HG03378 (cell line): ENCODE measurements around the gene TOB2.
"Not testable (repeated sequence)": the region's sequence is repeated elsewhere in the genome, so short reads cannot be mapped to it uniquely, and the experiment has no call there.

Experiments used
- ATAC-seq: cut with Tn5 transposase; IDR thresholded peaks from one replicate; pipeline ENCODE4 v1.9.1; 2021; ENCODE audit warnings: mild to moderate bottlenecking, moderate library complexity; ENCODE audit not compliant: unreplicated experiment

TOB2 gene

GRCh38 chr22:41468381-41469217 is 22.0 kb upstream of the TOB2 start, which contains the start of the genes ACO2 and PHF5A:
TSS of gene ACO2 (plus strand) at chr22:41469117. CDS start at chr22:41469147, 30 bp downstream.
TSS of gene PHF5A (minus strand) at chr22:41468692. CDS start at chr22:41468653, 39 bp downstream.
- peak; percentile 79 for ATAC-seq

- ATAC-seq = no peak
Measured at GRCh38 chr22:41461901-41462300, 15.3 kb upstream of the TOB2 start.

GRCh38 chr22:41460071-41460470 is 13.5 kb upstream of the TOB2 start:
- ATAC-seq = not testable (repeated sequence)

- no peak for ATAC-seq
Measured at GRCh38 chr22:41459431-41459830, 12.8 kb upstream of the TOB2 start.

- ATAC-seq = no peak
Measured at GRCh38 chr22:41458161-41458728, 11.6 kb upstream of the TOB2 start.

- peak; percentile 53 for ATAC-seq
Measured at GRCh38 chr22:41448189-41448808, 1.7 kb upstream of the TOB2 start.

- no peak for ATAC-seq
Measured at GRCh38 chr22:41447435-41448188, 1.0 kb upstream of the TOB2 start.

- no peak for ATAC-seq
Measured at GRCh38 chr22:41446057-41446501, 522 bp downstream of the TOB2 start.

- no peak for ATAC-seq
Measured at GRCh38 chr22:41445129-41446056, 1.2 kb downstream of the TOB2 start.

- ATAC-seq = peak; percentile 56
Measured at GRCh38 chr22:41444360-41445128, 2.1 kb downstream of the TOB2 start.

GRCh38 chr22:41442240-41442792 is 4.3 kb downstream of the TOB2 start:
- ATAC-seq = no peak

GRCh38 chr22:41440511-41440910 is 6.1 kb downstream of the TOB2 start:
- not testable (repeated sequence) for ATAC-seq

- ATAC-seq = no peak
Measured at GRCh38 chr22:41437198-41437597, 9.4 kb downstream of the TOB2 start.

GRCh38 chr22:41436322-41437113 is 10.1 kb downstream of the TOB2 start:
- ATAC-seq = no peak

- ATAC-seq = no peak
Measured at GRCh38 chr22:41435560-41435959, 11.0 kb downstream of the TOB2 start.

- ATAC-seq = not testable (repeated sequence)
Measured at GRCh38 chr22:41434361-41435003, 12.1 kb downstream of the TOB2 start.

GRCh38 chr22:41433480-41433879 is 13.1 kb downstream of the TOB2 start:
- not testable (repeated sequence) for ATAC-seq
